Lower leg skin (tissue), 4 donors: Measurements from ENCODE around the gene PLEK2. TPM values are rescaled to one million over a fixed set of nuclear protein-coding genes. Genes with fewer than 3 reads are reported as not detected.

ENCODE experiments used
- DNase-seq, 2 donors: peaks; one replicate each; pipeline ENCODE4 v3.0.0-alpha.2; 2019; ENCODE audit warnings: low spot score in 2 of 2
- H3K4me3 ChIP-seq: fragments of 200-600 bp; sonication (generic); 2 replicates; pipeline ENCODE4 v1.5.1; 2017; ENCODE audit warnings: mild to moderate bottlenecking, low read depth; ENCODE audit not compliant: poor library complexity, severe bottlenecking
- POLR2A ChIP-seq, 2 donors: fragments of 450-650 bp; IDR thresholded peaks; one replicate each; pipeline ENCODE4 v1.6.1; 2016 to 2017; ENCODE audit warnings: antibody characterized with exemption in 2 of 2, mild to moderate bottlenecking in 1 of 2, moderate library complexity in 1 of 2
- WGBS, 2 donors: methylation state at CpG; one replicate each; pipeline ENCODE4 v1.1.5; 2018; 5-methylcytosine and 5-hydroxymethylcytosine counted together
- intact Hi-C: fragments of 100-400 bp; cut with DNase I; formaldehyde crosslinking; loops from one replicate; pipeline ENCODE4 v1.15.0; 2023; ENCODE audit warnings: low total_unique reads
- total RNA-seq, 4 donors: library from RNA; depleted of rRNA; stranded (reverse); fragments of >200 nt; gene quantifications; one replicate each; pipeline ENCODE4 v1.1.0, GENCODE V29; 2016
- TF ChIP-seq, protein P1 (sequence below), 3 donors: fragments of 450-650 bp; IDR thresholded peaks; one replicate each; pipeline ENCODE4 v1.5.1; 2016; ENCODE audit warnings: antibody characterized with exemption in 3 of 3, mild to moderate bottlenecking in 3 of 3, moderate library complexity in 2 of 3

The PLEK2 gene
- total RNA-seq, 4 donors from 2014 or later: 23.0 to 33.0 (median 29.5) TPM

DNA sequence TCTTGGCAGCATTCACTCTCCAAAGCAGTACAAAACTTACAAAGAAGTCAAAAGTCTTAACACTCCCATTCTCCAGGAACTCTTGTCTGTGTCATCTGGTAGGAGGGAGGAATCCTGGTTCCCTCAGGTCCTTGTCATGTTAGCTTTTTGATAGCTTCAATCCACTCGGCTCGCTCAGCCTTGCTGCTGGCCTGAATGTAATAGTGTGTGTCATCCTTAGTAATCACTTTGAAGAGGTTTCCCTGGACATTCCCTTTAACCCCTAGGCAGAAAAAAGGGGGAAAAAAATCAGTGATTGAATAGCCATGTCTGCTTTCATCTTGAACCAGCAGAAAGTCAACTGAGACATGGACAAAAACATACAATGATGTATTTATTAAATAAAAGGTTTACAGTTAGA is 24.8 kb downstream of the PLEK2 start:
- 68 to 84% methylated on average over 2 of the region's 2 CpGs for WGBS, 2 donors
- TF ChIP-seq, protein P1, sequence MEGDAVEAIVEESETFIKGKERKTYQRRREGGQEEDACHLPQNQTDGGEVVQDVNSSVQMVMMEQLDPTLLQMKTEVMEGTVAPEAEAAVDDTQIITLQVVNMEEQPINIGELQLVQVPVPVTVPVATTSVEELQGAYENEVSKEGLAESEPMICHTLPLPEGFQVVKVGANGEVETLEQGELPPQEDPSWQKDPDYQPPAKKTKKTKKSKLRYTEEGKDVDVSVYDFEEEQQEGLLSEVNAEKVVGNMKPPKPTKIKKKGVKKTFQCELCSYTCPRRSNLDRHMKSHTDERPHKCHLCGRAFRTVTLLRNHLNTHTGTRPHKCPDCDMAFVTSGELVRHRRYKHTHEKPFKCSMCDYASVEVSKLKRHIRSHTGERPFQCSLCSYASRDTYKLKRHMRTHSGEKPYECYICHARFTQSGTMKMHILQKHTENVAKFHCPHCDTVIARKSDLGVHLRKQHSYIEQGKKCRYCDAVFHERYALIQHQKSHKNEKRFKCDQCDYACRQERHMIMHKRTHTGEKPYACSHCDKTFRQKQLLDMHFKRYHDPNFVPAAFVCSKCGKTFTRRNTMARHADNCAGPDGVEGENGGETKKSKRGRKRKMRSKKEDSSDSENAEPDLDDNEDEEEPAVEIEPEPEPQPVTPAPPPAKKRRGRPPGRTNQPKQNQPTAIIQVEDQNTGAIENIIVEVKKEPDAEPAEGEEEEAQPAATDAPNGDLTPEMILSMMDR (IDR thresholded peaks at IDR 0.05): no peak
- no peak for TF ChIP-seq POLR2A (IDR thresholded peaks at IDR 0.05)
- intact Hi-C loops: no loop called here
- no peak overlapping the region for H3K4me3 ChIP-seq
- DNase-seq: no peak

DNA sequence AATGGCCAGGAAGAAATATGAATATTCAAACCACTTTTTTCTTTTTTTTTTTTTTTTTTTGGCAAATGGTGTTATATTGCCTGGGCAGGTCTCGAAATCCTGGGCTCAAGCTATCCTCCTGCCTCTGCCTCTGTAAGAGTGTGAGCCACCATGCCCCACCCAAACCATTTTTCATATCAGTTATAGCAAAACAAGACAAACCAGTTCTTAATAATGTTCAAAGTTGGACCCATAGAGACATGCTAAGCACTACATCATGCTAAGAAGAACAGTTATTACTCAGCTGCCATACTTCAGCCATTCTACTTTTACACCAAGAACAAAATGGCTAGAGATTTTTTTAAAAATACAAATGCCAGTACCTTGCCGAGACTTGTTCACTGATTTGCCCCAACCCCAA is 26.3 kb downstream of the PLEK2 start:
- DNase-seq: no peak
- no peak overlapping the region for H3K4me3 ChIP-seq
- WGBS, 2 donors: 54 to 57% methylated on average over 2 of the region's 2 CpGs
- intact Hi-C loops: no loop called here
- TF ChIP-seq POLR2A (IDR thresholded peaks at IDR 0.05): no peak
- TF ChIP-seq, protein P1 (IDR thresholded peaks at IDR 0.05): no peak

GRCh38 chr14:67385120-67385519 is 26.8 kb downstream of the PLEK2 start:
- 45 to 52% methylated on average over 2 of the region's 2 CpGs for WGBS, 2 donors
- no peak overlapping the region for H3K4me3 ChIP-seq
- intact Hi-C loops: no loop called here
- no peak for DNase-seq
- TF ChIP-seq POLR2A (IDR thresholded peaks at IDR 0.05): no peak
- TF ChIP-seq, protein P1 (IDR thresholded peaks at IDR 0.05): no peak

- no peak for TF ChIP-seq POLR2A (IDR thresholded peaks at IDR 0.05)
- TF ChIP-seq, protein P1 (IDR thresholded peaks at IDR 0.05): no peak
- DNase-seq: no peak
- intact Hi-C loops: no loop called here
- H3K4me3 ChIP-seq: no peak overlapping the region
Measured at GRCh38 chr14:67377916-67378315, 34.0 kb downstream of the PLEK2 start.

DNA sequence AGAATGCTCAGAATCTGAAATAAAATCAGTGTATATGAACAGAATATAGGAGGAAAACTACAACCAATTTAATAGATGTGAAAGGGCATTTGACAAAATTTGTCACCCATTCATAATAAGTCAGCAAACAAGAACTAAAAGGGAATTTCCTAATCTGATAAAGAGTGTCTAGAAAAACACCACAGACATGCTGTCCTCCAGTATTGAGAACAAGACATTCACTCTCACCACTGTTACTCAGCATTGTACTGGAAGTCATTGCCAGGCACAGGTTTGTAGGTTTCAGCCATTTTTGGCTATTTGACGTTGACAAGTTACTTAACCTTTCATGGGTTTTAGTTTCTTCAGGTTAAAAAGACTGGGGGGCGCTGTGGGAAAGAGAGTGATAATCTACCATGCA is 38.6 kb downstream of the PLEK2 start:
- WGBS, 2 donors: 77 to 78% methylated on average over 2 of the region's 2 CpGs
- no peak for DNase-seq
- no peak overlapping the region for H3K4me3 ChIP-seq
- intact Hi-C loops: no loop called here
- TF ChIP-seq, protein P1 (IDR thresholded peaks at IDR 0.05): no peak
- TF ChIP-seq POLR2A (IDR thresholded peaks at IDR 0.05): no peak

DNA sequence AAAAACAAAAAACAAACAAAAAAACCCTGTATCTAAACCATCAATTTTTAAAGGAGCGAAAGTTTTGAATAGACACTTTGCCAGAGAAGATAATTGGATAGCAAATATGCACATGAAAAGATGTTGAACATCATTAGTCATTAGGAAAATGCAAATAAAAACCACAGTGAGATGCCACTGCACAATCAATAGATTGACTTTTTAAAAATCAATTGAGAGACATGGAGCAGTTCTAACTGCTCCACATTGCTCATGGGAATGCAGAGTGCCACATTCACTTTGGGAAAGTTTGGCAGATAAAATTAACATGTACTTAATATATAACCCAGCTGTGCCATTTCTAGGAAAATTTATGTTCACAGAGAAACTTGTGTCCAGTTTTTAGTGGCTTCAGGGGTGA is 39.1 kb downstream of the PLEK2 start:
- 95 to 97% methylated on average over 1 of the region's 1 CpG for WGBS, 2 donors
- DNase-seq: no peak
- no peak overlapping the region for H3K4me3 ChIP-seq
- intact Hi-C loops: no loop called here
- no peak for TF ChIP-seq POLR2A (IDR thresholded peaks at IDR 0.05)
- TF ChIP-seq, protein P1 (IDR thresholded peaks at IDR 0.05): no peak
